Activated CD8-positive, alpha-beta memory T cell treated with anti-CD3 and anti-CD28 coated beads, Interleukin-2, amount 50 U/mL, for 48 hours (primary cell): ENCODE results near the gene PDXK.

ENCODE experiments used
- DNase-seq: peaks from one replicate; pipeline ENCODE4 v3.0.0-alpha.2; 2020

Gene PDXK

DNA sequence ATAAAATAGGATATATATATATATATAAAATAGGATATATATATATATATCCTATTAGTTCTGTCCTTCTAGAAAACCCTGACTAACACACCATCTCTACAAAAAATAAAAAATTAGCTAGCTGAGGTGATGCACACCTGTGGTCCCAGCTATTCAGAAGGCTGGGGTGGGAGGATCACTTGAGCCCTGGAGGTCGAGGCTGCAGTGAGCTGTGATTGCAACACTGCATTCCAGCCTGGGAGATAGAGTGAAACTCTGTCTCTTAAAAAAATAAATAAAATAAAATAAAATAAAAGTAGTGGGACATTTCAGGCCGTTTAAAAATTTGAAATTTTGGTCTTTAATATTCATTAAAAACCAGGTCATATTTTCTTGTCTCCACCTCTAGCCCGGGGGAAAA is 66.2 kb downstream of the PDXK start:
- DNase-seq = no peak

DNA sequence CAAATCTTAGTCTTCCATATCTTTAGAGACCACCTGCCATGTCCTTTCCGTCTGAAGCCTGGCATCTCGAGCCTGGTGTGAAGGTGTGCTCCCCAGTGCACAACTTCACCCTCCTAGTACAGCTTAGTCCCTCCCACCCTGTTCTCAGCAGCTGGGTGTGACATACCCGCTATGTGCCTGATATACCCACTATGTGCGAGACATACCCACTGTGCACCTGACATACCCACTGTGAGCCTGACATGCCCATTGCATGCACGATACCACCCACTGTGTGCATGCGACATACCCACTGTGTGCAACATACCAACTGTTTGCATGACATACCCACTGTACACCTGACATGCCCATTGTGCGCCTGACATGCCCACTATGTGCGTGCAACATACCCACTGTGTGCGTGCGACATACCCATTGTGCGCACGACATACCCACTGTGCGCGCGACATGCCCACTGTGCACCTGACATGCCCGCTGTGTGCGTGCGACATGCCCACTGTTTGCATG is 67.4 kb downstream of the PDXK start:
- no peak for DNase-seq

DNA sequence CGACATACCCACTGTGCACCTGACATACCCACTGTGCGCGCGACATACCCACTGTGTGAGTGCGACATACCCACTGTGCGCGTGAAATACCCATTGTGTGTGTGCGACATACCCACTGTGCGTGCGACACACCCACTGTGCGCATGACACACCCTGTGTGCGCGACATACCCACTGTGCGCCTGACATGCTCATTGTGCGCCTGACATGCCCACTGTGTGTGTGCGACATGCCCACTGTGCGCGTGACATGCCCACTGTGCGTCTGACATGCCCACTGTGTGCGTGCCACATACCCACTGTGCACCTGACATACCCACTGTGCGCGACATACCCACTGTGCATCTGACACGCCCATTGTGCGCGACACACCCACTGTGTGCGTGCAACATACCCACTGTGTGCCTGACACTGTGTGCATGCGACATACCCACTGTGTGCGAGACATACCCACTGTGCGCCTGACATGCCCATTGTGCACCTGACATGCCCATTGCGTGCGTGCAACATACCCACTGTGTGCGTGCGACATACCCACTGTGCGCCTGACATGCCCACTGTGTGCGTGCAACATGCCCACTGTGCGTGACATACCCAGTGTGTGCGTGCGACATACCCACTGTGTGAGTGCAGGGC is 68.0 kb downstream of the PDXK start:
- no peak for DNase-seq

DNA sequence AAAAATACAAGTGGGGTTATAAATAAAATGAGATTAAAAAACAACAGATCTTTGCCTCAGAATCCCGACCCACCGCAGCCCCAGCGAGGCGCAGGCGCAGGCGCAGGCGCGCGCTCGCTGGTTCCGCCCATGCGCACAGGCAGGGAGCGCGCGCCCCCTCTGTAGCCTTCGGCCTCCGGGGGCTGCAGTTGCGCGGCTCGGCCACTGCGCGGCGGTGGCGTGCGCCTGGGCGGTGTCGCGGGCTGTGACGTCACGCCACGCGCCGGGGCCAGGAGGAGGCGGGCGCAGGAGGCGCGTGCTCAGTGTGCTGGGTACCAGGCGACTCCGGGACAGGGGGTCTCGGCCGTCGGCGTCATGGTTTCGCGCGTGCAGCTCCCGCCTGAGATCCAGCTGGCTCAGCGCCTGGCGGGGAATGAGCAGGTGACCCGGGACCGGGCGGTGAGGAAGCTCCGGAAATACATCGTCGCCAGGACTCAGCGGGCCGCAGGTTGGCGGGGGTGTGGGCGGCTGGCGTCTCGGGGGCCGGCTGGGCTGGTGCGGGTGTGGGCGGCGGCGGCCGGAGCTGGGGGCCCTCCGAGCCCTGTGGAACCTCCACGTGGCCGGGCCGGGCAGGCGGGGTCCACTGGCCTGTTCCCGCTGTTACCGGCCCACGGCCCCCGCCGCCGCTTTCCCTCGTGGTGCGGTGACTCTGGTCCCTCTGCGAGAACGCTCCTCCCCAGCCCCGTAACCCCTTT is 70.5 kb downstream of the PDXK start, which contains the start of gene RRP1:
TSS of gene RRP1 (plus strand) at position 302 of the 734 bp plus-strand sequence. CDS start at position 355, 53 bp downstream.
- DNase-seq = peak; percentile 100

DNA sequence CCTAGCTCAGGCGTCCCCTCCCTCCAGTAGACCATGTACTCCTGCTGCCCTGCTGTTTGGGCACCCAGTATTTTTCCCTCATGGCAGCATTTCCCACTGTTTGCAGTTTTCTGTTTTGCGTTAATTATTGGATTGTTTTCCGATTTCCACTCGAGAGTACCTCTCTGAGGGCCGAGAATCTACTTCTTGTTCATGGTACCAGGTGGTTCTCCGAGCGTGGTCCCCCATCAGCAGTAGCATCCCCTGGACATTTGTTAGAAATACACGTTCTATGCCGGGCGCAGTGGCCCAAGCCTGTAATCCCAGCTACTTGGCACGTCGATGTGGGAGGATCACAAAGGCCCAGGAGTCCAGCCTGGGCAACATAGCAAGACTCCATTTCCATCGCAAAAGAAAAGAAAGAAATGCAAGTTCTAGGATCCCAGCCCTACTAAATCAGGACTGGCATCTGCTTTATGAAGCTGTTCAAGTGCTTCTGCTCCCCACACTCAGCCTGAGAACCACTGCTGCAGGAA is 71.1 kb downstream of the PDXK start:
- DNase-seq = no peak

DNA sequence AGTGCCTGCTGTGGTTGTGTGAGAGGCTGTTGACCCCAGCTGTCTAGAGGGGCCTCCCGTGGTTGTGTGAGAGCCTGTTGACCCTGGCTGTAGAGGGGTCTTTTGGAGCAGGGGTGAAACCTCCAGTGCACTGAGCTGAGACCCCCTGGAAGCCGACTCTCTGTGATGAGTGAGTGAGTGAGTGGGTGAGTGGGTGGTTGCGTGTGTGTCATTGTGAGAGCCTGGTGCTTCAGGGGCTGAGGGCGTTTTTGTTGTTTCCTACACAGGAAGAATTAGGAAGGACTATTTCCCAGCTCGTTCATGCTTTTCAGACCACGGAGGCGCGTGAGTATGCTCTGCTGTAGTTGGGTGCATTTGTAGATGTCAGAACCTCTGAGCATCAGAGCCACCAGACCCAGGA is 73.5 kb downstream of the PDXK start:
- no peak for DNase-seq

DNA sequence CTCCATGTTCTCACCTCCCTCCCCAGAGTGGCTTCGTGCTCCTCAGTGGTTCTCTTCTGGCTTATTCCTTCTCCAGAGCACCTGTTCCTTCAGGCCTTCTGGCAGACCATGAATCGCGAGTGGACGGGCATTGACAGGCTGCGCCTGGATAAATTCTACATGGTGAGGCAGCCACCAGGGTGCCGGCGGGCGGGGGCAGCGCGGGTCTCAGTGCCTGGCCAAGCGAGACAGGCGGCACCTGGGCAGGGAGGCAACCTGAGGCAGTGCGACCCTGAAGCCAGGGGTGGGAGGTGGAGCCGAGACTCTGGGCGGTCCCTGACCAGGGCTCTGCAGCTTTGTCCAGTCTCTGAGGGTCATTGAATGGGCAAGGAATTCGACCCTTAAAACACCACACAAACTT is 74.3 kb downstream of the PDXK start:
- no peak for DNase-seq

DNA sequence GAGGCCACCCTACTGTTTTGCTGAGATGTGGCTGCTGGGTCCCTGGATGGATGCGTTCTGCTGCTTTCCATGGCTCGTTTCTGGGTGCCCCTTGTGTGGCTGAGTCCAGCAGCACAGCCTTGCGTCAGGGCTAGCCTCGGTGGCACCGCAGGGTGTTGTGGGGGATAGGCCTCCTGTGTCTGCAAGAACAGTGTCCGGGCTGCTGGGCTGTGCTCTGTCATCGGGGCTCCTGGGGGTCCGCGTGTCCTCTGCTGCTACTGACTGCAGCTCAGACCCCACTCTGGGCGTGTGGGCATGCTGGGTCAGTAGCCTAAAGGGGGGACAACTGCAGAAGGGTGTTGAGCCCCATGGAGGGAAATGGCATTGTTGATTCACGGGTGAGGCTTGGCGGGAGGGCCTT is 75.4 kb downstream of the PDXK start:
- no peak for DNase-seq

DNA sequence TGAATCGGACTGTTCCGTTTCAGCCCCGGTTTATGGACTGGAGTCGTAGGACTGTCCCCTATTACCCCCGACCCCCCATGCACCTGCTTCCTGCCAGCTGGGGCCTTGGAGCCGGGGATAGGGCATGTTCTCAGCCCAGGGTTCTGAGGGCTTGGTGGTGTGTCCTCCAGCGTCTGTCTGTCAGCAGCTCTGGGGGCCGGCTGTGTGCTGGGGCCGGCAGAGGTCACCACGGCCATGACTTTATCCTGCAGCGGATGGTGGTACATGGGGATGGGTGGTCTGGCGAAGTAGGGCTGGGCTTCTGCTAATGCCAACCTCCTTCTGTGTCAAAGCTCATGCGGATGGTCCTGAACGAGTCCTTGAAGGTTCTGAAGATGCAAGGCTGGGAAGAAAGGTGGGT is 75.9 kb downstream of the PDXK start:
- no peak for DNase-seq

DNA sequence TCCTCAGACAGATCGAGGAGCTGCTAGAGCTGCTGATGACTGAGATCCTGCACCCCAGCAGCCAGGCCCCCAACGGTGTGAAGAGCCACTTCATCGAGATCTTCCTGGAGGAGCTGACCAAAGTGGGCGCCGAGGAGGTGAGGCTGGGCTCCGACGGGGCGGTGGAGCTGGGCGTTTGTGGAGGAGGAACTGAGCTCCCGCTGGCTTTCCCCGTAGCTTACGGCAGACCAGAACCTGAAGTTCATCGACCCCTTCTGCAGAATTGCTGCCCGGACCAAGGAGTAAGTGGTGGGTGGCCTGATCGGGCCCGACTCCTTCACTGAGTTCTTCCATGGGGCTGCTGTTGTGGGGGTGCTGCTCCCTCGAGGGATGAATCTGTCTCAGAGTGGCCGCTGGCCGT is 78.5 kb downstream of the PDXK start:
- DNase-seq = no peak

DNA sequence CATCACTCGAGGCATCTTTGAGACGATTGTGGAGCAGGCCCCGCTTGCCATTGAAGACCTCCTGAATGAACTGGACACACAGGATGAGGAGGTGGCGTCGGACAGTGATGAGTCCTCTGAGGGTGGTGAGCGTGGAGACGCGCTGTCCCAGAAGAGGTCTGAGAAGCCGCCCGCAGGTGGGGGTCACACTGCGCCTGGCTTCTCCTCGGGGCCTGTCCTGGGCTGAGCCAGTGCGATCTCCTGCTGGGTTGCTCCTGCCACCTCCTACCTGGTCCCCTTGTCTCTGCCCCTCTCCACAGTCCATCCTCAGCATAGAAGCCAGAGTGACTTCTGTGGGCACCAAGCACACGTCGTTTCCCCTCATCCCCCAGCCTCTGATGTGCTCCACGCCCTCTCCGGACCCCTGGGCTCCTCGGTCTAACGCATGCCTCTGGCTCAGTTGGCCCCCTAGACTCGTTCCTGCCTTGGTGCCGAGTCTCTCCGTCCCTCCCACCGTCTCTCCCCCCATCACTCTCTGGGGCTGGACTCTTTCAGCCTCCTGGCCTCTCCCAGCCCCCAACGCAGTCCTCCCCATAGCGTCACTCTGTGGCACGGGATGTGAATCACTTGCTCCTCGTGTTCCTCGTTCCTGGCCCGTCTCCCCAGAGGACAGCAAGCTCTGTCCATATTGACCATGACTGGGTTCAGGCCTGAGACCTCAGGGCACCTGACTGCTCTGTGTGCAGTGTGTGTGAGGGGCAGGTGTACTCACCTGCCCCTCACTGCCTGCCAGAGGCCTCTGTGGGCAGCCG is 79.2 kb downstream of the PDXK start:
- DNase-seq = no peak

DNA sequence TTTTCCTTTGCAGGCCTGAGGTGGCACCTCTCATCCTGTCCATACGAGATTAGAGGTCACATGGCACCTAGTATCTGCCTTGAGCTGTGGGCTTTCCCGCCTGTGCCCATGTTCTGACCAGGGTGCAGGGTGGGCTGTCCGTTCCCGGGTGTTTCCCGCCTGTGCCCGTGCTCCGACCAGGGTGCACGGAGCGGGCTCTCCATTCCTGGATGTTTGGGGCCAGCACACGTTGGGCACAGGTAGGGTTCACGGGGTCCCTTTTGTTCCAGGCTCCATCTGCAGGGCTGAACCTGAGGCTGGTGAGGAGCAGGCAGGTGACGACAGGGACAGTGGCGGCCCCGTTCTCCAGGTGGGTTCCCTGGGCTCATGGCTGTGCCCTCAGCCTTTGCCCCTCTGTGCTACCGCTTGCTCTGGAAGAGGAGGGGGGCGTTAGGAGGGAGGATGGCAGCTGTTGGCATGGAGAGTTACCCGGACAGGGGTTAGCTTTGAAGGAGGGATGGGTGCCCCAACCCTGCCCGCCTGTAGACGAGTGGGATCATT is 80.4 kb downstream of the PDXK start:
- no peak for DNase-seq

DNA sequence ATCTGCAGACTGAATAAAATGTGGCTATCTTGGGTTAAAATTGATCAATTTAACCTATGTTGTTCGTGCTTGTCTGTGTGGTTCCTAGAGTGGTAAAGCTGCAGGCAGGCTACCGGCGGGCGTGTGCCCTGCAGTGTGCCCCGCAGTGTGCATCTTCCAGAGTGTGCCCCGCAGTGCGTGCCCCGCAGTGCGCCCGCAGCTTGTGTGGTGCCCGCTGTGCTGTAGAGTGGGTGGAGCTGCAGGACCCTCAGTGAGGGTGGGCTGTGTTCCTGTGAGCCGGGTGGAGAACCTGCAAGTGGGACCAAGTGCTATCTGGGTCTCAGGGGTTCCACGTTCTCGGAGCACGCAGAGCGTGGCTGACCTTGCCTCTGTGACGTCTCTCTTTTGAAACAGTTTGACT is 81.2 kb downstream of the PDXK start:
- no peak for DNase-seq

DNA sequence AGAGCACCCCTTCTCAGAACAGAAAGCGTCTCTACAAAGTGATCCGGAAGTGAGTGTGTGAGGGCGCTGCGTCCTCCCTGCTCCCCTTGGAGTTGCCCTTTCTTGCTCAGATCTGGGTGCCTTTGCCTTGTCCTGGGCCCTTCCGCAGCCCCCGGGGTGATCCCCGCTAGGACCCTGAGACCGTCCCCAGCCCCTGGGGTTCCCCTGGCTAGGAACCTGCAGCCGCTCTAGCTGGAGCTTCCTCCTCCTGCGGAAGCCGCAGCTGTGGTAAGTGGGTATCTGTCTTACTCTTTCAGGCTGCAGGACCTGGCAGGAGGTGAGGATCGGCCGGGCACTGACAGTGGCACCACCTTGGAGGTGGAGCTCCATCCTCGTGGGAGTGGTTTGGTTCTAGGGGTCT is 81.6 kb downstream of the PDXK start:
- no peak for DNase-seq

DNA sequence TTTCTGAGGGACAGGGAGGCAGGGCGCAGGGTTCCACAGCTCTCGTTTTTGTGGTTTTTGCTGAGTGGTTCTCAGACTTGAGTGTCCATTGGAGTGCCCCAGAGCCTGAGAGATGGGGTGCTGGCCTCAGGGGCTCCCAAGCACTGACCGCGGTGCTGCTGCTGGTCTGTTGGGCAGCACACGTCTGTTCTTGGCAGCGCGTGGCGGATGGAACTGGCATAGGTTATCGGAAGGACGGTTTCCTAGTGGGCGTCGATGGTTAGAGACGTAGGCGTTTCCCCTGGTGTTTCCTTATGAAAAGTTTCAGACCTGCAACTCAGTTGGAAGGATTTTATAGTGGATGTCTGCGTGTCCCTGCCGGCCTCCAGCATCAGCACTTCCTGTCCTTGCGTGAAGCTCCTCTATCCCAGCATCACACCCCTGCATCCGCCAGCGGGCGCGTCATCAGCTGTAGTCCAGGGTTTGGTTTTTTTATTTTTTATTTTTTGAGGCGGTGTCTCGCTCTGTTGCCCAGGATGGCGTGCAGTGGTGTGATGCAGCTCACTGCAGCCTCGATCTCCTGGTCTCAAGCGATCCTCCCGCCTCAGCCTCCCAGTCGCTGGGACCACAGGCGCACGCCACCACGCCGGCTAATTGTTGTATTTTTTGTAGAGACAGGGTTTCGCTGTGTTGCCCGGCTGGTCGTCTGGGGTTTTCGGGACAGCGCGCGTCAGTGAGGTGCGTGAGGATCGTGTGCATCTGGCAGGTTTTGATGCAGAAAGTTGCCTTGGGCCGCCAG is 82.3 kb downstream of the PDXK start:
- DNase-seq = no peak

DNA sequence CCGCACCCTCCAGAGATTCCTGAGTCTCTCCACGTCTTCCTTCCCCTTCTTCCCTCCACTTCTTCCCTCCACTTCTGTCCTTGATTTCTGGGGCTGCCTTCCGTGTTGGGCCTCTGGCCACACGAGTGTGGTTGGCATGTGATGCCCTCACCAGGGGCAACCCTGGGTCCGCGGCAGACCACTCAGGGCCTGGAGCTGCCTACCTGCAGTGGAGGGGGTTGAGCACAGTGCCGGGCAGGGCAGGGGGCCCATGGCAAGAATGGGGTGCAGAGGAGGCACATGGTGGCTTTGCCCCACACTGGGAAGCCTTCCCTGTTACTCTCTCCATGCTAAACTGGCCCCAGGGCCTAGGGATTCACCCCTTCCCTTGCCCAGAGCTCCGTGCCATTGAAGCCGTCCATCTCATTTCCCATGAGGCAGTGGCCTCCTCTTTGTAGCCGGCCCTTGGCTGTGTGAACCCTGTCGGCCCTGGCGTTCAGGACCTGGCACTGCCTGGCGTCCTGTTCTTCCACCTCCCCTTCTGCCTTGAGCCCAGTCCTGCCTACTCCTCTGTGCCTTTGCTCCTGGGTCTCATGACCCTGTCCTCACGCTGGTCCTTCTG is 83.9 kb downstream of the PDXK start:
- DNase-seq = no peak

DNA sequence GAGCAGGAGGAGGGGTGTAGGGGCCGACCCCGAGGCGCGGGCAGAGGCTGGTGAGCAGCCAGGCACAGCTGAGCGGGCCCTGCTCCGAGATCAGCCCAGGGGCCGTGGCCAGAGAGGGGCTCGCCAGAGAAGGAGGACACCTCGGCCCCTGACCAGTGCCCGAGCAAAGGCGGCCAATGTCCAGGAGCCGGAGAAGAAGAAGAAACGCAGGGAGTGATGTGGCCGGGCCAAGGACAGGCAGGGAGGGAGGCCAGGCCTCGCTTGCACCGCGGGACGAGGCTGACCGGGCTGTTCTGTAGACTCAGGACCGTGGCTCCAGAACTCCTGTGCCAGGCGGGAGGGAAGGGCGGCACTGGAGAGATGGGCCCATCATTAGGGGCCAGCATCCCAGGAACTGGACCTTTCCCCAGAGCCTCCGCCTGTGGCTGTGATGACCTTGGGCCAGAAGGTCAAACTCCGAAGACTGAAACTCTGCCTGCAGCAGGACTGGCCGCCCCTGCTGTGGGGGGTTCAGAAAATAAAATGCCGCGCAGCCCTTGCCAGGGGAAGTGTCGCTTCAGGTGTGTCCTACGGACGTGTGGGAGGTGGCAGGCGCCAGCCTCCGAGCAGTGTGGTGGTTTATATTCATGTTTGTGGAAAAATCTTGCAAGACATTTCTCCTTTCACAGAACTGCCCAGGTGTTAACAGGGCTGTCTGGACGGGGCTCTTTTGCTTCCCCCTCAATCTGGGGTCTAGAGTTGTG is 84.8 kb downstream of the PDXK start:
- DNase-seq = no peak

DNA sequence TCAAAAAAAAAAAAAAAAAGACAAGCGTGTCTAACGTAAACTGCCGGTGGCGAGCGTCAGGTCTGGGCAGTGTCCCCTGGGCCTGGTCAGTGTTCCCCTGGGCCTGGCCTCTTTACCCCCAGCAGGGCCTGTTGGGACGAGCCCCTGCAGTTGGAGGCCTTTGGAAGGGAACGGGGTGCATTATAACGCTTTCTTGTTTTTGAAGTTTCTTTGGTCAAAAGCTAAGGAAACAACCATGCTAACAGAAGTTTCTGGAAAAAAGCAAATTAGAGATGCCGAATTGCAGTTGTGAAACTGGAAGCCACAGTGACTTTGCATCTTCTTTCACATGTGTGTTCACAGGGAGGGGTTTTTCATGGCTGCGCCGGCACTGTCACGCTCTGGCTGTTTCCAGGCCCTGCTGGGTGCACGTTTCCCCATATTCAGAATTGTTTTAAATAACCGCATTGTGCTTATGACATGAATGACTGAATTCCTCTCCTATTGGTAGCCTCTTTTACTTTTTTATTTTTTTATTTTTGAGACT is 86.4 kb downstream of the PDXK start:
- DNase-seq = no peak

DNA sequence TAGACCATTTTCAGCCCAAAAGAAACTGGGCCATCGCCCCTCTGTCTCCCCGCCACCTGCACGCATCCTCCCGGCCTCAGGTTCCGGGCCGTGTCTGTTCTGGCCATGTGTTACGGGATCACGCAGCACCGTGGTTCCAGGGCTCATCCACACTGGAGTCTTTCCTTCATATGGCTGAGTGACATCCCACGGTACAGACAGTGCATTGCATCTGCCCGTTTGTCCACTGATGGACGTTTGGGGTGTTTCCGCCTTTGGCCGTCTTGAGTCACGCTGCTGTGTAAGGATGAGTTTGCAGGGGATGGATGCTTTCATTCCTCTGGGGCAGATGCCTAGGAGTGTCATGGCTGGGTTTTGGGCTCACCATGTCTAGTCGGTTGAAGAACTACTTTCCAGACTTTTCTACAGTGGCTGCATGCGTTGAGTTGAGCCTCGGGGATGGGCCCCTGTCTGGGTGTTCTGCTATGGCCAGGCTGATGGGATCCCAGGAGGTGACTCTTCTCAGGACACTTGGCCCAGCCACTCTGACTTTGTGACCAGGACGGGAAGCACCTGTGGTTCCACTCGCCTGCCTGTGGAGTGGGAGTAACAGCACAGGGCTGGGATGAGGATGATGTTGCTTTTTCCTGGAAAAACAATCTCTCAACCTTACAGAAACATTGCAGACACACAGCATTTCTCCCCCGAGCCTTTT is 87.2 kb downstream of the PDXK start:
- no peak for DNase-seq

DNA sequence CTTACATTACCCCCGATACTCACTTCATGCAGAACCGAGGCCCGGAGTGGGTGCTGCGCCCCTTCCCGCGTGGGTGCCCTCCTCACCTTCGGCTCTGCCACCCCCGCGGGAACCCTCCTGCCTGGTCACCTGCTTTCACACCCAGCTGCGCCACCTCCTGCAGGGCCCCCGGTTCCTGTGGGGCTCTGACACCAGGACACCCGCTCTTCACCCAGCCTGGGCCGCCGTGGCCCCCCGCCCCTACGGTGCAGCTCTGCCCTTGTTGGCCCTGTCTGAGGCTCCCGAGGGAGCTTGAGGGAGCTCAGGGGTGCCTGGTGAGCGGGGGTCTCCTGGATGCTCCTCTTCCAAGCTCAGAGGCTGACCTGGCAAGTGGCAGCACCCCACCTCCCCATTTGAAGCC is 89.4 kb downstream of the PDXK start:
- DNase-seq = no peak
